NCI-H69 (cell line): Measurements from ENCODE around the gene PHC2.
A peak's percentile ranks its signal among the peaks of the same experiment; 100 is the strongest.

Source experiments
- DNase-seq: peaks from one replicate; lab custom pipeline; 2025; lab: John Stamatoyannopoulos, UW

Gene PHC2

DNA sequence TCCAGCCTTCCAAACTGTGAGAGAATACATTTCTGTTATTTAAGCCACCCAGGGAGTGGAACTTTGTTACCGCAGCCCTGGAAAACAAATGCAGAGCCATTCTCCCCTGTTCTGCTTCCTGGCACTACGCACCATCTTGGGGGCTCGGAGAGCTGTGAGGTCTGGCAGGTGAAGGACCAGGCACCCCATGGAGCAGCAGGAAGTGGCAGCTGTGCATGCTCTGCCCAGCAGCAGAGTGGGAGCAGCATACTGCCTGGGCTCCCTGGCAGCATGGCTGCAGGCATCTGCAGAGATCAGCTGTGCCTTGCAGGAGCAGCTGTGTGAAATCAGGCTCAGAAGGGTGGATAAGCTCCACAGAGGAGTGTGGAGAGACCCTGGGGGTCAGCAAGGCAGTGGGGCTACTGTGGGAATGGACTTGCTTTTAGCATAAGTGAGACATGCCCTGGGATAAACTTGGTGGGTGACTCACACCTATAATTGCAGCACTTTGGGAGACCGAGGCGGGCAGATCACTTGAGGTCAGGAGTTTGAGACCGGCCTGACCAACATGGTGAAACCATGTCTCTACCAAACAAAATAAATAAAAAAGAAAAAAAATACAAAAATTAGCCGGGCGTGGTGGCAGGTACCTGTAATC lies 23.9 kb upstream of the PHC2 start:
- peak; percentile 62 for DNase-seq

DNA sequence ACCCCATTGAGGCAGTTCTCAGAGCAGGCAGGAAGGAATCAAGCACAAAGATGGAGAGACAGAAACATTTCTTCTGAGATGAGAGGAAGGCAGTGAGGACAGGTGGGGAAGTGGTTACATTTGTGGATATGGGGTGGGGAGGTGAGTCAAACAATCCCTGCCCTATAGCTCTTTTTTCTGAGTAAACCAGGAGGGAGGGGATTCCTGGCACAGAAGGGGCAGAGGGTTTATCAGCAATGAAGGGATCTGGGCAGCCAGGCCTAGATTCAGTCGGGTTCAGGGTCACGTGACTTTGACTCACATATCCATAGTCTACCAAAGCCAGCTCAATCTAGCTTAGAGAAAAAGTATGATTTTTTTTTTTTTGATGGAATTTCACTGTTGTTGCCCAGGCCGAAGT lies 15.7 kb upstream of the PHC2 start:
- no peak for DNase-seq

DNA sequence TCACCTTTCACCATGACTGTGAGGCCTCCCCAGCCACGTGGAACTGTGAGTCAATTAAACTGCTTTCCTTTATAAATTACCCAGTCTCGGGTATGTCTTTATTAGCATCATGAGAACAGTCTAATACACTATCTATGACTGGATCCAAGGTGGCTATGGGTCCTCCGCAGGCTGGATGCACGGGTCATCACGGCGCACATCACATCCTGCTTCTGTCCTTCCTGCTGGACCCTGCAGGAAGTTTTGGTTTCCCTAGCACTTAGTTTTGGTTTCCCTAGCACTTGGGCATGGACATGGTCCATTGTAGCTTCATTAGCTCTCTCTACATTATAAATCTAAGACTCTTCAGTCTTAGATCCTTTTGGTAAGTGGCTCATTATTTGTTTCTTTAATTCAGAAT lies 14.2 kb upstream of the PHC2 start:
- no peak for DNase-seq

DNA sequence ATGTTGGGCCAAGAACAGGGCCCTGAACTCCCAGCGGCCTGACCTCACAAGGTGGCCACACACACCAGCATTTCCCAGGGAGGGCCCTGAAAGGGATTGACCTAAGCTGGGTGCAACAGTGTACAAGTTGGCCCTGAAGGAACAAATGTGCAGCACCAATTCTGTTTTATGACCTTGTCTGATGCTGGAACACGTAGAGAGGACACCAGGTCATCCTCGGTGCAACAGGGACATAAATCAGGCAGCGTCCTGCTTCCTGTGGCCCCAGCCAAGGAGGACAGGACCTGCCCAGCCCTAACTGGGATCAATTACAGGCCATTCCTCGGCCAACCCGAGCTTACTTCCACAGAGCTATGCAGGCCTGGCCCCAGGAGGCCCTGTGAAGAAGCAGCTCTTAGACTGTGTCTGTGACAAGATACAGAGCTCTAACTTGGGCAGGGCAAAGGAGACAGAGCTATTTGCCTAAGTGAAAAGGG lies 12.8 kb upstream of the PHC2 start:
- no peak for DNase-seq

DNA sequence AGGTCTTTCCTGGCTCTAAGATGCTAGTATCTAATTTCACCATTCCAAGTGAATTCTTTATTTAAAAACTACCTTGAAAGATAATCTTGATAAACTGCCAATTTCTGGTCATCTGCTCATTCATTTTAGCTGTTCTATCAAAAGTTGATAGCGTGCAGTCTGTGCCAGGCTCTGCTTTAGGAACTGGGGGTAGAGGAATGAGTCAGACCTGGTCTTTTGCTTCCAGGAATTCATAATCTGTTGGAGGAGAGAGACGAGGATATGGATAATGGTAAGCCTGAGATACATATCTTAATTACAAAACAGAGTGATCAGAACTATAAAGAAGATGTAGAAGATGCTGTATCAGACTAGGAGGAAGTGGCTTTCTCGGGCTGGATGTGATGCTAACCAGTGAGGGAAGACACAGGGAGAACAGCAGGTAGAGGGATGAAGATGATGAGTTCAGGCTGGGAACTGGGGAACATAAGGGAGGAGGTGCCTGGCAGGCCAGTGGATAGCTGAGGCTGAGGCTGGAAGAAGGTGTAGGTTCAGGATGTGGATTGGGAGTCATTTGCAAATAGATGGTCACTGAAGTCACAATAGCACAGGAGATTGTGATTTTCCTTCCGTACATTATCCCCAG lies 12.3 kb upstream of the PHC2 start:
- DNase-seq, result no peak

DNA sequence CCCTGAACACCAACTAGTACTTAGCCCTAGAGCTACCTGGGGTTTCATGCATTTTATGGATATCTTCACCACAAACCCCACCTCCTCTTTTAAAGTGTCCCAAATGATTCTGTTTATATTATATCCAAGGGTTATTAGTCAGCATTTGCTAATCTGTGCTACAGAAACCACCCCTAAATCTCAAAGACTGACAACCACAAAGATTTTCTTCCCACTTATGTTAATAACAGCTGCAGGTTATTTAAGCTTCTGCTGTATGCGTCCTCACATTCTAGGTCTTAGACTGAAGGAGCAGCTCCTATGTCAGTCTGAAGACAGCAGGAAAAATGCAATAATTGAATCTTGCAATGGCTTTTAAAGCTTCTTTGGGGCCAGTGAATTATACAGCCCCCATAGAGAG lies 11.2 kb upstream of the PHC2 start:
- DNase-seq, result no peak

DNA sequence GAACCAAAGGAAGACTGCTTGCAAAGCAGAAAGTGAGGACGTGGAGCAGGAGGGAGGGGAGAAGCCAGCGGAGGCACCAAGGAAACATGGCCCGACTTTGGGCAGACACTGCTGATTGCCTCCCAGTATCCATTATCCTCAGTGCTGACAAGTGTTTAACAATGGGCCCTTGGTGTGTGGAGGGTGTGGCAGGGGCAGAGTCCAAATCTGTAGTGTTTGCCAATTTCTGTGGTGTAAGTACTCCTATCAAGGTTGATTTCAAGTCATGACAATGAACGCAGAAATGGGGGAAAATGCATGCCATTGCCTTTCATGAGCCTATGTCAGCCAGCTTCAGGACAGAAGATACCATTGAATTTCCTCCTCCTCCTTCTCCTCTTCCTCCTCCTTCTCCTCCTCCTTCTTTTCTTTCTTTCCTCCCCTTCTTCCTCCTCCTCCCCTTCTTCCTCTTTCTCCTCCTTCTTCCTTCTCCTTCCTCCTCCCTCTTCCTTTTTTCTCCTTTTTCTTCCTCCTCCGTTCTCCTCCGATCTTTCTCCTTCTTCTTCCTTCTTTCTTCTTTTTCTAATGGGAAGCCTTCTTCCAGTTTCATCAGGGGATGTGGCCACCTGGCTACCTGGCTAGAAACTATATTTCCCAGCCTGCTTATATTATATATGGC lies 10.3 kb upstream of the PHC2 start:
- DNase-seq, result peak; percentile 10

DNA sequence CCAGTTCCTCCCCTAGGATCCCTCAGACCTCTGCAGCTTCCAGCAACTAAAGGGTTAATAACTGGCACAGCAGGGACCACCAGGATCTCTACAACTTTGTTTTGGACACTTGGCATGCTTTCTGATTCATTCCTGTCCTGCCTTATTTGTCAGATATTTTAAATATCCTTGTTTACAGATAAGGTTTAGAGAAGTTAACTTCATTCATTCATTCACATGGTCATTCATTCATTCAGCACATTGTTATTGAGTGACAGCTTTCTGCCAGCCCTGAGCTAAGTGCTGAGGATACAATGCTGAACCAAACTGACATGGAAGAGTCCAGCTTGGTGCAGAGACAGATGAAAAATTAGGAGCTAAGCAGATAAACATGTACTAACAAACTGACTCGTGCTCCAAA lies 8.8 kb upstream of the PHC2 start:
- no peak for DNase-seq

DNA sequence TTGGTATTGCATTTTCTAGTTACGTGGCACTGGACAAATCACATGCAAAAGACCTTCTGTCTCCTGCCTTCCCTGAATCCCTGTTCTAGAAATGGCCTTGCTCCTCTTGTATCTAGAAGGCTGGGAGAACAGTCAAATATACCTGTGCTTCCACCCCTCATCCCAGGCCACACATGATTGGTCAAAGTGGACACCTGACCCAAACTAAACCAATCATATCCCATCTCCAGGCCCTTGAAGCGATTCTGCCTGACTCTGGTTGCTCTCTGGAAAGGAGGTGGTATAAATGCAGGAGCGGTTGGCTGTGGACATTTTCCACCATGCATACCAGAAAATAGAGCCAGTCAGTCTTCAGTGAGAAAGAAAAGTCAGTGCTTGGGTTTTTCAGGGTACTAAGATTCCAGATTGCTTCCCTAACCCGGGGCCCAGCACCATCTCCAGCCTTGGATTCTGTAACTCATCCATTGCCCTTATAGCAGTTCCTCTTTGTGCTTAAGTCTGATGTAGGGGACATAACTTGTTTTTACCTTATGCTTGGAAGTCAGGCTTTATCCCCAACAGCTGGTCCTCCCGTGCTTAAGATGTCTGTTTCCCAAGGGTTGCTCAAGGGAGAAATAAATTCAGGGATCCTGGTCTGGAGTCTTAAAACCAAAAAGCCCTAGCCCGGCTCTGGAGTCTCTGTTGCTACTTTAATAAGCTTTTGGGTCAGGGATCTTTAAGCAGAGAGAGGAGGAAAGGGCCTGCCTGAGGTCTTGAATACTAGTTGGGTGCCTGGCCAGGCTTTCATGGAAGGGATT lies 7.7 kb upstream of the PHC2 start:
- no peak for DNase-seq

DNA sequence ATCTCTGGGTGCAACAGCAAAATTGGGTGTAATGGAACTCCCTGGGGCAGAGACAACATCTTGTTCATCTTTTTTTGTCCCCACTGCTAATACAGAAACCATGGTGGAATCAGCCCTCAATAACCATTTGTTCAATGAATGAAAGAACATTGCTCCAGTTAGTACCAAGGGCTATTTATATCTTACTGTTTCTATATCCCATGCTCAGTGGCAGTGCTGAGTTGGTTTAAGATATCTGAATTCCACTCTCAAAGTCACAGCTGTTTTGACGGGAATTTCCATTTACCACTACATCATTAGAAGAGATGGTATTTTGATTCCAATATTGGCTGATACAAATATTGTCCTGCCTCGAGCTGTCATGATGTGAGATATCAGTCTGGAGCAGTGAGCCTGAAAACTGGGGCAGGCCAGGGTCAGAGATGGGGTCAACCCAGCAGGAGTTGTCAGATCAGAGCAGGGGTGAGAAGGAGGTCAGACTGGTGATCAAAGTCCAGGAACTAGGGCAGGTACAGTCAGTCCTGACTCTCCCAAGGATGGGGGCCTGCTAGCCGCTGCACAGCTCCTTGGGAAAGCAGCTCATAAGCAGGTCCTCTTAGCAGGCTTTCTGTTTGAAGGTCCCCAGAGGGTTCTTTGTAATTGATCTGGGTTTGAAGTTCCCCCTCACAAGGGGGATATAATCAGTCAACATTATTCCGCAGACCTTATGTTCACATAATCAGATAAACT lies 5.8 kb upstream of the PHC2 start:
- DNase-seq, result no peak

DNA sequence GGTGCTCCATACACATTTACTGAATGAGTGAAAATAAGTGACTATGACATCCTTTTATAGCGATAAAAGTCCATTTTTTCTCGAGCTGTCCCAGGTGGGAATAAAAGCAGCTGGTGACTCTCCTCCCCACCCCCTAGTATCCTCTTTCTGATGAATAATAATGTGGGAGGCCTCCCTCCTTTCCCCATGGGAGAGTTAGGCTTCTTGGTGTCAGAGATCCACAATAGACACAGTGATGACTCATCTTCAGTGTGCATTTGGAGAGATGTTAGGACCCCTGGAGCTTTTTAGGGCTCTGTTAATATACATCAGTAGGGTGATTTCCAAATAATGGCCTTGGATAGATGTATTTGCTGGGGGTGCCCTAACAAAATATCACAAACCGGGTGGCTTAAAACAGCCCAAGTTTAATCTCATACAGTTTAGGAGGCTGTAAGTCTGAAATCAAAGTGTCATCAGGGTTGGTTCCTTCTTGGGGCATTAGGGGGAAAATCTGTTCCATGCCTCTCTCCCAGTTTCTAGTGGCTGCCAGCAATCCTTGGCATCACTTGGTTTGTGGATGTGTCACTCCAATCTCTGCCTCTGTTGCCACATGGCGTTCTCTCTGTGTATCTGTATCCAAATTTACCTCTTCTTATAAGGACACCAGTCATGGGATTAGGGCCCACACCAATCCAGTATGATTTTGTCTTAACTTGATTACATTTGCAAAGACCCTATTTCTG lies 4.4 kb upstream of the PHC2 start:
- DNase-seq, result peak; percentile 72

DNA sequence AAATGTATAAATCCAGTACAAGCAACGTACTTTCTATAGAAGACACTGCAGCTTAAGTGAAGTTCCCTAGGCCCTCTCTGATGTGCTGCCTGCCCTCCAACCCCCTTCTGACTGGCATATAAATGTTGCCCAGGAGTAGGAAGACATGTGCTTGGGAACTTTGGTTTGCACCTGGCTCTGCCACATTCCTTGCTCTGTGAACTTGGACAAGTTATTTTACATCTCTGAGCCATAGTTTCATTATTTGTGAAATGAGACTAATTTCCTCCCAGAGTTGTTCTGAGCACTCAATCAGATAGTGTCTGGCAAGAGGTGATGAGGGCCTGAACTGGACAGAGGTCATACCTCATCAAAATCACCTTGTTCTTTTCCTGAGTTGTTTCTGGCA lies 3.5 kb upstream of the PHC2 start:
- DNase-seq, result no peak

DNA sequence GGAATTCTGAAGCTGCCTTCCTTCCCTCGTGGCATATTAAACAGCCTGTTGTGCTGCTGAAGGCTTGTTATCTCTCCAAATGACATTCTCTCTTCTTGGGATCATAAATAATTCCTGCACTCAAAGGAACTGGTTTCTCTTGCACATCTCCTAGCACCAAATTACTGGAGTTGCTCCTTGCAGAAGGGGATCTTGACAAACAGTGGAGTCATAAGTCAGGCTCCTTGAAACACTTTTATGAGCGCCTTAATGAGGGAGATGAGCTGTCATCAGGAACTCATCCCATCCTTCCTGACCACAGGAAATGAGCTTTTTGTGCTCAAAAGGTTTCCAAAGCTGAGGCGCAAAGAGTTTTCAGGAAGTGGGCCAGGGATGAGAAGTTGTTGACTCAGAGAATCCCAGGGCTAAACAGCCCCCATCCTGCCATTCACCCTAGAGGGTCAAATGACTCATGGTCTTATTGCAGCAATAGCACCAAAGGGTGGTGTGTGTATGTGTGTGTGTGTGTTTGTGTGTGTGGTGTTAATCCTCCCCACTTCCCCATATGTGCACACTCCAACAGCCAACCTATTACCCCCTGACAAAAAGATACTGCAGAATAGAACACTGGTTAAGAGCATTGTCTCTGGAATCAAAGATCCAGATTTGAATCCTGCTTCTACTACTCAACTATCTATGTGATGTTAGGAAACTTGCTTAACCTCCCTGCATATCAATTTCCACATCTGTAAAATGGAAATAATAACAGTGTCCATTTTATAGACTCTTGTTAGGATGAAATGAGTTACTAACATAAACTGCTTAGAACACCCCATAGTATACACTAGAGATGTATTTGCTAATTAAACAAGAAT lies 2.8 kb upstream of the PHC2 start:
- peak; percentile 53 for DNase-seq

DNA sequence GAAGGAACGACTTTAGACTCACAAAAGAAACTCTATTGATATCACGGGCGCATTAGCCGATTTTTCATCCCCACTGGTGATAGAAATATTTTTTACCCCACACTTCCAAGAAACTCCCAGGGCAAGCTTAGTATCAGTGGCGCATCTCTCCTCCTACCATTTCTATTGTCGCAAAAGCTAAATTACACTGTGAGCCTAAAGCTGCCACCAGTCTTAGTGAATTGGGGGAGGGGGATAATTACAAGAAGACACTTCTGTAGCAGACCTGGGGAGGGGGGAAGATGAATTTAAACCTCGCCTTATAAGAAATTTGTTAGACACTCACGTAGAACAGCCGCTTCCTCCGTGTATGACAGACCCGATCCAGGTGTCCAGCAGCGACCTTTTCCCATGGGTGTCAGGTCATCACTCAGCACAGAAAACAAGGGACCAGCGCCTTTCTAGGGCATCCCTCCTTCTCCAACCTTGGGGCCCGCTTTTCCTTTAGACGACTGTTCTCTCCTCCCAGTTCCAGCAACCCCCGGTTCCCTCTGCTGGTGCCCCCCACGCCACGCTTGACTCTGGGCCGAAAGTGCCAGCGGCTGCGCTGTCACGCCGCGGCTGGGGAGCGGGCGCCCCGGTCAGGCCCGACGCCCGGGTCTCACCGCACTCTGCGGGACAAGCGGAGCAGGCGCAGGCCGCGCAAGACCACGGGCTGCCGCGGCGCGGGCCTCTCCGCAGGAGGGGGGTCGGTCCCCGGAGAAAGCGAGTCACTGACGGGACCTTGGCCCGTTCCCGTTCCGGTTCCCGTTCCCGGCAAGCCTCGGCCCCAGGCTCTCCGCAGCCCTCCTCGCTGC lies 821 bp downstream of the PHC2 start:
- DNase-seq, result peak; percentile 65

DNA sequence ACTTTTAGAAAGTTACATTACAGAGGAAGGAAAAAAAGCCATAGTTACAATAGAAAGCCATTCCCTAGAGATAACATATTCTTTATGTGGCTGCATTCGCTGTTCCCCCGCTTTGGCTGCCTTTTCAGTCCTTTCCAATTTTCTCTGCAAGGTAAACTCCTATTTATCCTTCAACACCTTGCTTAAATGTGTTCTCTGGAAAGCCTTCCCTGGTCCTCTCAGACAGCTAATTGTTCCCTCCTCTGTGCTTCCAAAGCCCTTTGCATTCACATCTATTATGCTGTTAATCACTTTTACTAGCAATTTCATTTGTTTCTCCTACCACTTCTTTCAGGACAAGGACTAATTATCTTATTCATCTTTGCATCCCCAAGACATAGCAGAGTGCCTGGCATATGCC lies 1.6 kb downstream of the PHC2 start:
- peak; percentile 50 for DNase-seq

DNA sequence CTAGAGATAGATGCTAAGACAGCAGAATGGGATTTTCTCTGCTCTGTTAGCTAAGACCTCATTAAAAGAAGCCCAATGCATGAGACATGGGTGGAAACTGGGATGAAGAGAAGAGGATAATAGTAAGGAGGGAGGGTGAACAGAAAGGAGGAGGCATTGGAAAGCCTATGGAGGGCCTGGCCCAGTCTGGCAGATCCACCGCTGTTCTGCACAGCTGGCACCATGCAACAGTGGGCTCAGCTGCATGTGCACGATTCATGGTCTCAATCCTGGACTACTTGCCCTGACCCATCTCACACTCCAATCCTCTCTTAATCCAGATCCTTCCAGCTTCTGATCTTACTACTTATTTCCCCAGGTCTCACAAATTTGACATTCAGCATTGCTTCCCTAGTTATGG lies 2.2 kb downstream of the PHC2 start:
- peak; percentile 60 for DNase-seq

DNA sequence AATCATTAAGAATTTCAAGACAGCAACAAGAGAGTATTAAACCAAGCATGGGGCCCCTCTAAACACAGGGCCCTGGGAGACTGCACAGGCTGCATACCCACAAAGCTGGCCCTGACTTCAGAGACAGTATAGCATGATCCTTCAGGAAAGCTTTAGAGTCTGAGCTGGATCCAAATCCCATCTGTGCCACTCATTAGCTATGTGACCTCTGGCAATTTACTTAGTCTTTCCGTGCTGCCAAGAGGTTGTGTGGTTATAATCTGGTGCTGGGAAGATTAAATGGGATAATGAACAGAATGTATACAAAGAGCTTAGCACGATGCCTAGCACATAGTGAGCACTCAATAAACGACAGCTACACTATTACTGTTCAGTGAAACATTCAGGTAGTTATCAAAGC lies 4.0 kb downstream of the PHC2 start:
- DNase-seq, result peak; percentile 79

DNA sequence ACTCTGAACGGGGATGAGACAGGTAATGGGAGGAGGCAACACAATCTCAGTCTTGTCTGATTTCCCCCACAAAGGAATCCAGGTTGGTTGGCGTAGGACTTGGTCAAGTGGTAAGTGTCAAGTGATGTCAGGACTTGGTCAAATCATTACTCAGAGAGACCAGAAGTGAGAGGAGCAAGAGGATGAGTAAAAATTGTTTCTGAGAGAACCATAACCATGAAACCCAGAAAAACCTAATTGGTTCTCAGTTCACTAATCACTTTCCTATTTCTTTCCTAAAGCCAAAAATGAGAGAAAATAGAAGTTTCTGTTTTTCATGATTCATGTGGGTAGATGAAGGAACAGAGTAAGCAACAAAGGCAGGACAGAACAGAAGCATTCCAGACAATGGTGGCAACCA lies 5.0 kb downstream of the PHC2 start:
- DNase-seq, result no peak

DNA sequence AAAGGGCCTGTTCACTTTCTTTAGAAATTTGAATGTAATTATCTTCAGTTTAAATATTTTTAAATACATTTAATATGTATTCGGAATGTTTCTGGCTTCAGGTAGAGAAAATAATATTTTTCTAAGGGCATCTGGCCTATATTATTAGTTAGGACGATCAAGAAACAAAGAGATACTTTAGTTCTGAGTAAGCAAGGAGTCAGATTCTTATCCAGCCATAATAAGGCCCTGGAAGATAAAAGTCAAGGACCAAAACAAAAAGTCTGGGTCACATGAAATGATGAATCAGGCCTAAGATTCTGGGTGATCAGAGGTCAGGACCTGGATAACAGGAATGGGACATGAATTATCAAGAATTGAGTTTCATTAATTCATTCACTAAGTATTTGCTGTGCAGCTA lies 6.3 kb downstream of the PHC2 start:
- no peak for DNase-seq

DNA sequence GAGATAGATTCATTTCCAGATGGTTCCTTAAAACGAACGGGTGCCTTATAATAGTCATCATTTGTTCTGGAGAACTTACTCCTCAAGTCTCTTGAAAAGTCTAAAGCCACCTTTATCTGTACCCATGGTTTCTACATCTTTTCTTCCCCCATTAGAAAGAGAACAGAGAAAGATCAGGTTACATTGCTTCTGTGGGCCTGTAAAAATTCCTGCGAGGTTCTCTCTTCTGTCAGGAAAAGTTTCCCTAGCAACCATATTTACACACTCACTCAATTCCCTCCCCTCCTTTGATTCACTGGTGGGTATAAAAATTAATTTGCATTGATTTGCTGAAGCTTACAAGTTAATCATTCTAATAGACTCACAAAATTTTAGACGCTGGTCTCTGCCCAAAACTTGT lies 6.7 kb downstream of the PHC2 start:
- peak; percentile 3 for DNase-seq
